Stimulated activated CD4-positive, alpha-beta T cell treated with anti-CD3 and anti-CD28 coated beads, Interleukin-1b, Interleukin-23, amount 100 ng/mL, for 4 hours (primary cell): Measurements from ENCODE around the gene FBXL15.
"Not testable (repeated sequence)": the region's sequence is repeated elsewhere in the genome, so short reads cannot be mapped to it uniquely, and the experiment has no call there.

Experiments
- DNase-seq, 2 donors: peaks; one replicate each; pipeline ENCODE4 v3.0.0-alpha.2; 2020; ENCODE audit warnings: low read depth in 2 of 2

The FBXL15 gene

GRCh38 chr10:102454662-102455487 is 34.2 kb downstream of the FBXL15 start:
- not testable (repeated sequence) for DNase-seq

GRCh38 chr10:102455893-102456471 is 35.3 kb downstream of the FBXL15 start:
- DNase-seq = no peak

- DNase-seq = no peak
Observed at GRCh38 chr10:102457591-102458150, 37.0 kb downstream of the FBXL15 start.

- DNase-seq = no peak
Observed at GRCh38 chr10:102458656-102459055, 38.0 kb downstream of the FBXL15 start.

- no peak for DNase-seq
Observed at GRCh38 chr10:102460836-102461186, 40.2 kb downstream of the FBXL15 start.

- DNase-seq = peak; percentile 95 to 96
Observed at GRCh38 chr10:102461187-102462054, 40.8 kb downstream of the FBXL15 start.

- no peak for DNase-seq
Observed at GRCh38 chr10:102462512-102463054, 41.9 kb downstream of the FBXL15 start.

GRCh38 chr10:102463983-102464382 is 43.3 kb downstream of the FBXL15 start:
- no peak for DNase-seq

GRCh38 chr10:102465466-102465865 is 44.8 kb downstream of the FBXL15 start:
- no peak for DNase-seq

- no peak for DNase-seq
Observed at GRCh38 chr10:102467318-102467717, 46.7 kb downstream of the FBXL15 start.

- DNase-seq = no peak
Observed at GRCh38 chr10:102467971-102468438, 47.4 kb downstream of the FBXL15 start.

- no peak for DNase-seq
Observed at GRCh38 chr10:102468683-102469082, 48.0 kb downstream of the FBXL15 start.

GRCh38 chr10:102470579-102471546 is 50.2 kb downstream of the FBXL15 start:
- no peak for DNase-seq
